Superior temporal gyrus (tissue), 1 donor: Measurements from ENCODE around the gene TSHZ3.

ENCODE experiments used
- DNase-seq: peaks from one replicate; pipeline ENCODE4 v3.0.0-alpha.2; 2016; ENCODE audit errors: extremely low spot score

Gene TSHZ3

GRCh38 chr19:31312009-31312676 lies 37.1 kb downstream of the TSHZ3 start:
- DNase-seq = no peak

GRCh38 chr19:31310432-31311133 lies 38.7 kb downstream of the TSHZ3 start:
- no peak for DNase-seq

- DNase-seq = no peak
These were observed 40.5 kb downstream of the TSHZ3 start for GRCh38 chr19:31308781-31309180.

- DNase-seq = peak; percentile 20
These were observed 42.1 kb downstream of the TSHZ3 start for GRCh38 chr19:31307071-31307669.

- DNase-seq = no peak
These were observed 43.1 kb downstream of the TSHZ3 start for GRCh38 chr19:31306006-31306753.

- DNase-seq = no peak
These were observed 44.4 kb downstream of the TSHZ3 start for GRCh38 chr19:31304831-31305312.

- DNase-seq = no peak
These were observed 45.9 kb downstream of the TSHZ3 start for GRCh38 chr19:31303262-31303815.

- no peak for DNase-seq
These were observed 47.8 kb downstream of the TSHZ3 start for GRCh38 chr19:31301306-31301980.

- no peak for DNase-seq
These were observed 48.8 kb downstream of the TSHZ3 start for GRCh38 chr19:31300422-31300821.

- no peak for DNase-seq
These were observed 49.6 kb downstream of the TSHZ3 start for GRCh38 chr19:31299665-31300064.

- DNase-seq = no peak
These were observed 51.2 kb downstream of the TSHZ3 start for GRCh38 chr19:31297991-31298390.

- DNase-seq = no peak
These were observed 52.4 kb downstream of the TSHZ3 start for GRCh38 chr19:31296741-31297390.

- no peak for DNase-seq
These were observed 55.0 kb downstream of the TSHZ3 start for GRCh38 chr19:31294189-31294588.

- DNase-seq = no peak
These were observed 56.5 kb downstream of the TSHZ3 start for GRCh38 chr19:31292639-31293185.

GRCh38 chr19:31290931-31291590 lies 58.2 kb downstream of the TSHZ3 start:
- DNase-seq = peak; percentile 26

- DNase-seq = no peak
These were observed 59.3 kb downstream of the TSHZ3 start for GRCh38 chr19:31289976-31290375.

GRCh38 chr19:31289381-31289880 lies 59.8 kb downstream of the TSHZ3 start:
- no peak for DNase-seq

GRCh38 chr19:31286491-31286890 lies 62.7 kb downstream of the TSHZ3 start:
- no peak for DNase-seq

- peak; percentile 32 for DNase-seq
These were observed 63.5 kb downstream of the TSHZ3 start for GRCh38 chr19:31285744-31286143.

GRCh38 chr19:31284621-31285020 lies 64.6 kb downstream of the TSHZ3 start:
- DNase-seq = no peak
